ENCODE results near the gene ITPR3.

DNA sequence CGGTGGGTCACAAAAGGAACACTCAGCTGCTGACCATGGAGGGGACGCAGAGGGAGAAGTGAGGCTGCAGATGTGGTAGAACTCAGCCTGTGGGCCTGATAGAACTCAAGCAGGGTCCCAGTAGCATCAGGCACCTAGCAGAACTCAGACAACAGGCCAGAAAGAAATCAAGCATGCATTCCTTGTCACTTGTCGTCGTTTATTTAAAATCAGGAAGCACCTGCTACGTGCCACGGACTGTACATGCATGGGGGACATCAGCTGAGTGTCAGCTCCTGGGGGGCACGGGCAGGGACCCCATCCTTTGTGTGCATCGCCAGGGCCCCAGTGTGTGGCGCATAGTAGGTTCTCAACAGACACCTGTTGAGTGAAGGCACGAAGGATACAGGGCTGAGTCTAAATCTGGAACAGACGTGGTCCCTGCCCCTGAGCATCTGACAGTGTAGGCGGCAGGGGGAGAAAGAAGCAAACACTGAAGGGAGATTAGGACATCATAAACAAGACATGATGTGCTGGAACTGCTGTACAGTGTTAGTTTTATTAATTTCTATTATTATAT lies 57.9 kb downstream of the ITPR3 start:
- TF ChIP-seq TEAD3 (CRISPR knock-in tag; optimal IDR thresholded peaks at IDR 0.05; ENCODE audit: borderline replicate concordance): no peak
- no peak for TF ChIP-seq SMC3 (IDR thresholded peaks at IDR 0.05; ENCODE audit: low read length)
- TF ChIP-seq, protein P1, sequence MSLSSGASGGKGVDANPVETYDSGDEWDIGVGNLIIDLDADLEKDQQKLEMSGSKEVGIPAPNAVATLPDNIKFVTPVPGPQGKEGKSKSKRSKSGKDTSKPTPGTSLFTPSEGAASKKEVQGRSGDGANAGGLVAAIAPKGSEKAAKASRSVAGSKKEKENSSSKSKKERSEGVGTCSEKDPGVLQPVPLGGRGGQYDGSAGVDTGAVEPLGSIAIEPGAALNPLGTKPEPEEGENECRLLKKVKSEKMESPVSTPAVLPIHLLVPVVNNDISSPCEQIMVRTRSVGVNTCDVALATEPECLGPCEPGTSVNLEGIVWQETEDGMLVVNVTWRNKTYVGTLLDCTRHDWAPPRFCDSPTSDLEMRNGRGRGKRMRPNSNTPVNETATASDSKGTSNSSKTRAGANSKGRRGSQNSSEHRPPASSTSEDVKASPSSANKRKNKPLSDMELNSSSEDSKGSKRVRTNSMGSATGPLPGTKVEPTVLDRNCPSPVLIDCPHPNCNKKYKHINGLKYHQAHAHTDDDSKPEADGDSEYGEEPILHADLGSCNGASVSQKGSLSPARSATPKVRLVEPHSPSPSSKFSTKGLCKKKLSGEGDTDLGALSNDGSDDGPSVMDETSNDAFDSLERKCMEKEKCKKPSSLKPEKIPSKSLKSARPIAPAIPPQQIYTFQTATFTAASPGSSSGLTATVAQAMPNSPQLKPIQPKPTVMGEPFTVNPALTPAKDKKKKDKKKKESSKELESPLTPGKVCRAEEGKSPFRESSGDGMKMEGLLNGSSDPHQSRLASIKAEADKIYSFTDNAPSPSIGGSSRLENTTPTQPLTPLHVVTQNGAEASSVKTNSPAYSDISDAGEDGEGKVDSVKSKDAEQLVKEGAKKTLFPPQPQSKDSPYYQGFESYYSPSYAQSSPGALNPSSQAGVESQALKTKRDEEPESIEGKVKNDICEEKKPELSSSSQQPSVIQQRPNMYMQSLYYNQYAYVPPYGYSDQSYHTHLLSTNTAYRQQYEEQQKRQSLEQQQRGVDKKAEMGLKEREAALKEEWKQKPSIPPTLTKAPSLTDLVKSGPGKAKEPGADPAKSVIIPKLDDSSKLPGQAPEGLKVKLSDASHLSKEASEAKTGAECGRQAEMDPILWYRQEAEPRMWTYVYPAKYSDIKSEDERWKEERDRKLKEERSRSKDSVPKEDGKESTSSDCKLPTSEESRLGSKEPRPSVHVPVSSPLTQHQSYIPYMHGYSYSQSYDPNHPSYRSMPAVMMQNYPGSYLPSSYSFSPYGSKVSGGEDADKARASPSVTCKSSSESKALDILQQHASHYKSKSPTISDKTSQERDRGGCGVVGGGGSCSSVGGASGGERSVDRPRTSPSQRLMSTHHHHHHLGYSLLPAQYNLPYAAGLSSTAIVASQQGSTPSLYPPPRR (CRISPR knock-in tag; IDR thresholded peaks at IDR 0.05; ENCODE audit: borderline replicate concordance): no peak
- no peak for TF ChIP-seq ZNF282 (IDR thresholded peaks at IDR 0.05; ENCODE audit: partially characterized antibody)
- TF ChIP-seq ZFP36L2 (CRISPR knock-in tag; IDR thresholded peaks at IDR 0.05): no peak
- TF ChIP-seq, protein P2, sequence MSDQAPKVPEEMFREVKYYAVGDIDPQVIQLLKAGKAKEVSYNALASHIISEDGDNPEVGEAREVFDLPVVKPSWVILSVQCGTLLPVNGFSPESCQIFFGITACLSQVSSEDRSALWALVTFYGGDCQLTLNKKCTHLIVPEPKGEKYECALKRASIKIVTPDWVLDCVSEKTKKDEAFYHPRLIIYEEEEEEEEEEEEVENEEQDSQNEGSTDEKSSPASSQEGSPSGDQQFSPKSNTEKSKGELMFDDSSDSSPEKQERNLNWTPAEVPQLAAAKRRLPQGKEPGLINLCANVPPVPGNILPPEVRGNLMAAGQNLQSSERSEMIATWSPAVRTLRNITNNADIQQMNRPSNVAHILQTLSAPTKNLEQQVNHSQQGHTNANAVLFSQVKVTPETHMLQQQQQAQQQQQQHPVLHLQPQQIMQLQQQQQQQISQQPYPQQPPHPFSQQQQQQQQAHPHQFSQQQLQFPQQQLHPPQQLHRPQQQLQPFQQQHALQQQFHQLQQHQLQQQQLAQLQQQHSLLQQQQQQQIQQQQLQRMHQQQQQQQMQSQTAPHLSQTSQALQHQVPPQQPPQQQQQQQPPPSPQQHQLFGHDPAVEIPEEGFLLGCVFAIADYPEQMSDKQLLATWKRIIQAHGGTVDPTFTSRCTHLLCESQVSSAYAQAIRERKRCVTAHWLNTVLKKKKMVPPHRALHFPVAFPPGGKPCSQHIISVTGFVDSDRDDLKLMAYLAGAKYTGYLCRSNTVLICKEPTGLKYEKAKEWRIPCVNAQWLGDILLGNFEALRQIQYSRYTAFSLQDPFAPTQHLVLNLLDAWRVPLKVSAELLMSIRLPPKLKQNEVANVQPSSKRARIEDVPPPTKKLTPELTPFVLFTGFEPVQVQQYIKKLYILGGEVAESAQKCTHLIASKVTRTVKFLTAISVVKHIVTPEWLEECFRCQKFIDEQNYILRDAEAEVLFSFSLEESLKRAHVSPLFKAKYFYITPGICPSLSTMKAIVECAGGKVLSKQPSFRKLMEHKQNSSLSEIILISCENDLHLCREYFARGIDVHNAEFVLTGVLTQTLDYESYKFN (CRISPR knock-in tag; conservative IDR thresholded peaks at IDR 0.05): no peak
- no peak for TF ChIP-seq POLR2AphosphoS5 (IDR thresholded peaks at IDR 0.05; ENCODE audit: low read depth, low read length)
- TF ChIP-seq, protein P3, sequence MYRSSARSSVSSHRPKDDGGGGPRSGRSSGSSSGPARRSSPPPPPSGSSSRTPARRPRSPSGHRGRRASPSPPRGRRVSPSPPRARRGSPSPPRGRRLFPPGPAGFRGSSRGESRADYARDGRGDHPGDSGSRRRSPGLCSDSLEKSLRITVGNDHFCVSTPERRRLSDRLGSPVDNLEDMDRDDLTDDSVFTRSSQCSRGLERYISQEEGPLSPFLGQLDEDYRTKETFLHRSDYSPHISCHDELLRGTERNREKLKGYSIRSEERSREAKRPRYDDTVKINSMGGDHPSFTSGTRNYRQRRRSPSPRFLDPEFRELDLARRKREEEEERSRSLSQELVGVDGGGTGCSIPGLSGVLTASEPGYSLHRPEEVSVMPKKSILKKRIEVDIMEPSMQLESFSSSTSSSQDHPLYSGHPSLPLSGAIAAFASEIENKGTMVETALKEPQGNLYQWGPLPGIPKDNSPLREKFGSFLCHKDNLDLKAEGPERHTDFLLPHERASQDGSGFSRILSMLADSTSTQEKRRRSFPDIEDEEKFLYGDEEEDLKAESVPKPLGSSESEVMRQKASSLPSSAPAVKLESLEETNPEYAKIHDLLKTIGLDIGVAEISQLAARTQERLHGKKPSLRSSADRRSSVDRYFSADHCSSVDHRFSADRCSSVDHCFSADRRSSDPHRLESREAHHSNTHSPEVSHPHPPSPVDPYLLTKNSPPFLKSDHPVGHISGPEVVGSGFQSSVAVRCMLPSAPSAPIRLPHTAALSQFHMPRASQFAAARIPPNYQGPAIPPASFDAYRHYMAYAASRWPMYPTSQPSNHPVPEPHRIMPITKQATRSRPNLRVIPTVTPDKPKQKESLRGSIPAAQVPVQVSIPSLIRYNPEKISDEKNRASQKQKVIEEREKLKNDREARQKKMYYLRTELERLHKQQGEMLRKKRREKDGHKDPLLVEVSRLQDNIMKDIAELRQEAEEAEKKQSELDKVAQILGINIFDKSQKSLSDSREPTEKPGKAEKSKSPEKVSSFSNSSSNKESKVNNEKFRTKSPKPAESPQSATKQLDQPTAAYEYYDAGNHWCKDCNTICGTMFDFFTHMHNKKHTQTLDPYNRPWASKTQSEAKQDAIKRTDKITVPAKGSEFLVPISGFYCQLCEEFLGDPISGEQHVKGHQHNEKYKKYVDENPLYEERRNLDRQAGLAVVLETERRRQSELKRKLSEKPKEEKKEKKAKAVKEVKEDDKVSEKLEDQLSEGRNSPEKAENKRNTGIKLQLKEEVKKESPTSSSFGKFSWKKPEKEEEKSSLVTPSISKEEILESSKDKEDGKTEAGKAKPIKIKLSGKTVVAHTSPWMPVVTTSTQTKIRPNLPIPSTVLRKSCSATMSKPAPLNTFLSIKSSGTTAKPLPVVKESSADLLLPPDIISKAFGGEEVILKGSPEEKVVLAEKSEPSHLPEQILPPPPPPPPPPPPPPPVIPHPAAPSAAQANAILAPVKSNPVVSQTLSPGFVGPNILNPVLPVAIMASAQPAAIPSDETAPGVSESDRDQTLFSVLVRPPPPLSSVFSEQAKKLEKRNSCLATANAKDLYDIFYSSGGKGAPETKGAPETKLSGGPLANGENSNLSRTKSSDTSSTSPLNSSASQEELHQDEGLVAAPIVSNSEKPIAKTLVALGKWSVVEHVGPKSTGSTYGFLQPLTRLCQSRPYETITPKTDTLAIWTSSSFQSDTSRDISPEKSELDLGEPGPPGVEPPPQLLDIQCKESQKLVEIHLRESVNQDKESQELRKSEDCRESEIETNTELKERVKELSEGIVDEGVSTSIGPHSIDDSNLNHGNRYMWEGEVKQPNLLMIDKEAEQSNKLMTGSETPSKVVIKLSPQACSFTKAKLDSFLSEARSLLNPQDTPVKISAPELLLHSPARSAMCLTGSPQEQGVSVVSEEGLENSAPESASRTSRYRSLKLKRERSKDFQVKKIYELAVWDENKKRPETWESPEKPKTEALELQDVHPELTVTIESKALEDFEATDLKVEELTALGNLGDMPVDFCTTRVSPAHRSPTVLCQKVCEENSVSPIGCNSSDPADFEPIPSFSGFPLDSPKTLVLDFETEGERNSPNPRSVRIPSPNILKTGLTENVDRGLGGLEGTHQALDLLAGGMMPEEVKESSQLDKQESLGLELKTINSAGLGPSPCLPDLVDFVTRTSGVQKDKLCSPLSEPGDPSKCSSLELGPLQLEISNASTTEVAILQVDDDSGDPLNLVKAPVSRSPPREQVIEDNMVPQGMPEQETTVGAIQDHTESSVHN (CRISPR knock-in tag; IDR thresholded peaks at IDR 0.05): no peak
- no peak for TF ChIP-seq TAF1 (CRISPR knock-in tag; IDR thresholded peaks at IDR 0.05)
- TF ChIP-seq, protein P4, sequence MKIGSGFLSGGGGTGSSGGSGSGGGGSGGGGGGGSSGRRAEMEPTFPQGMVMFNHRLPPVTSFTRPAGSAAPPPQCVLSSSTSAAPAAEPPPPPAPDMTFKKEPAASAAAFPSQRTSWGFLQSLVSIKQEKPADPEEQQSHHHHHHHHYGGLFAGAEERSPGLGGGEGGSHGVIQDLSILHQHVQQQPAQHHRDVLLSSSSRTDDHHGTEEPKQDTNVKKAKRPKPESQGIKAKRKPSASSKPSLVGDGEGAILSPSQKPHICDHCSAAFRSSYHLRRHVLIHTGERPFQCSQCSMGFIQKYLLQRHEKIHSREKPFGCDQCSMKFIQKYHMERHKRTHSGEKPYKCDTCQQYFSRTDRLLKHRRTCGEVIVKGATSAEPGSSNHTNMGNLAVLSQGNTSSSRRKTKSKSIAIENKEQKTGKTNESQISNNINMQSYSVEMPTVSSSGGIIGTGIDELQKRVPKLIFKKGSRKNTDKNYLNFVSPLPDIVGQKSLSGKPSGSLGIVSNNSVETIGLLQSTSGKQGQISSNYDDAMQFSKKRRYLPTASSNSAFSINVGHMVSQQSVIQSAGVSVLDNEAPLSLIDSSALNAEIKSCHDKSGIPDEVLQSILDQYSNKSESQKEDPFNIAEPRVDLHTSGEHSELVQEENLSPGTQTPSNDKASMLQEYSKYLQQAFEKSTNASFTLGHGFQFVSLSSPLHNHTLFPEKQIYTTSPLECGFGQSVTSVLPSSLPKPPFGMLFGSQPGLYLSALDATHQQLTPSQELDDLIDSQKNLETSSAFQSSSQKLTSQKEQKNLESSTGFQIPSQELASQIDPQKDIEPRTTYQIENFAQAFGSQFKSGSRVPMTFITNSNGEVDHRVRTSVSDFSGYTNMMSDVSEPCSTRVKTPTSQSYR (CRISPR knock-in tag; IDR thresholded peaks at IDR 0.05; ENCODE audit: borderline replicate concordance): no peak
- no peak for TF ChIP-seq ZSCAN29 (CRISPR knock-in tag; conservative IDR thresholded peaks at IDR 0.05)
- TF ChIP-seq KLF6 (CRISPR knock-in tag; IDR thresholded peaks at IDR 0.05): no peak
- no peak for TF ChIP-seq ZNF274 (CRISPR knock-in tag; IDR thresholded peaks at IDR 0.05)
- no peak for TF ChIP-seq TBP (CRISPR knock-in tag; IDR thresholded peaks at IDR 0.05)

Data from HepG2 (cell line).